Measurements from ENCODE around the gene NECTIN1. TPM values are rescaled to one million over a fixed set of nuclear protein-coding genes. Genes with fewer than 3 reads are reported as not detected.

NECTIN1 gene
- total RNA-seq, 1 donor, result 5.8 TPM

DNA sequence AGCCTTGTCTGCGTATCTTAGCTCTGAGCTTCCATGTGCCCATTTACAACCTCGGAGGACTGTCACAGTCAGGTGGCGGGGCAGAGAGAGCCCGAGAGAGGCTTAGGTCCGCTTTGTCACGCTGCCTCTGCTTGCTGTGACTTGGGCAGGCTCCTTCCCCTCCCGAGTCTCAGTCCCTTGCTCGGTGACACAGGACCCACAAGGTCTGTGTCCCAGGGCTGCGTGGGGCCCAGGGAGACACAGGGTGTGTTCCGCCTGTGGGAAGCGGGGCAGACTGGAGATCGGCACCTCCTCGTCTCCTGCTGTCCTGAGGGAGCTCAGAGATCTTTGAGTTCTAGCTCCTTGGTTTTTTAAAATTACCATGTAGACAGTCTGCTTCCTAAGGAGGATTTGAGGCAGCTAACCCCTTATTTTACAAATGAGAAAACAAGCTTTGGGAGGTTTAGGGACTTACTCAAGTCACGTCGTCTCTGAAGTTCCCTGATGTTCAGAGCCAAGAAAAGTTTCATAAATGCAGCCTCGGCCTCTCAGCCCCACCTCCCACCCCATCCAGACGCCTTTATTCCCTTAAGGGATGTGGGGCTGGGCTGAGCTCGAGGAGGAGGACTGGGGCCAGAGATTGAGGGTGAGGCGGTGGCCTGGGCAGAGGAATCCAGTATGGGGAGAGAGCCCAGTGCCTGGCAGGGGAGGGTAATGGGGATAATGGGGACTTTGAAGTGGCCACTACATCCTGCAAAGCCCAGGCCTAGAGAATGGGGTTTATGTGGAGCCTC, 103.6 kb downstream of the NECTIN1 start:
- Histone ChIP-seq H2AFZ (ENCODE audit: low read length) (peak overlapping the region; percentile 41), H3K4me3 (ENCODE audit: insufficient read depth, low read length) (no peak overlapping the region), H3K79me2 (ENCODE audit: insufficient read depth, low read length) (no peaks in the 10 kb centered on the region), H3K27me3 (ENCODE audit: insufficient read depth, low read length) (peaks cover 22% of the 10 kb centered on the region), H4K20me1 (ENCODE audit: insufficient read depth, low read length) (no peaks in the 10 kb centered on the region), H3K4me2 (ENCODE audit: insufficient read depth, low read length) (no peak overlapping the region), H3K4me1 (ENCODE audit: insufficient read depth, low read length) (peaks cover 11% of the 10 kb centered on the region), H3K36me3 (ENCODE audit: insufficient read depth, low read length) (no peaks in the 10 kb centered on the region), H3K9me3 (ENCODE audit: low read depth, low read length) (no peaks in the 10 kb centered on the region), H3K27ac (ENCODE audit: low read depth, low read length) (no peak overlapping the region)
- no peak for TF ChIP-seq CTCF (IDR thresholded peaks at IDR 0.05; ENCODE audit: extremely low read depth, low read depth, low read length)
- DNase-seq (ENCODE audit: insufficient read length, low spot score, missing footprints), result no peak

GRCh38 chr11:119624629-119625028, 104.4 kb downstream of the NECTIN1 start:
- Histone ChIP-seq H3K36me3 (ENCODE audit: insufficient read depth, low read length) (no peaks in the 10 kb centered on the region), H4K20me1 (ENCODE audit: insufficient read depth, low read length) (no peaks in the 10 kb centered on the region), H3K27ac (ENCODE audit: low read depth, low read length) (no peak overlapping the region), H3K4me1 (ENCODE audit: insufficient read depth, low read length) (peaks cover 11% of the 10 kb centered on the region), H3K9me3 (ENCODE audit: low read depth, low read length) (no peaks in the 10 kb centered on the region), H3K79me2 (ENCODE audit: insufficient read depth, low read length) (no peaks in the 10 kb centered on the region), H3K27me3 (ENCODE audit: insufficient read depth, low read length) (peaks cover 18% of the 10 kb centered on the region), H3K4me3 (ENCODE audit: insufficient read depth, low read length) (no peak overlapping the region), H2AFZ (ENCODE audit: low read length) (no peak overlapping the region), H3K4me2 (ENCODE audit: insufficient read depth, low read length) (no peak overlapping the region)
- no peak for DNase-seq (ENCODE audit: insufficient read length, low spot score, missing footprints)
- no peak for TF ChIP-seq CTCF (IDR thresholded peaks at IDR 0.05; ENCODE audit: extremely low read depth, low read depth, low read length)

- Histone ChIP-seq H3K9me3 (ENCODE audit: low read depth, low read length) (no peaks in the 10 kb centered on the region), H3K79me2 (ENCODE audit: insufficient read depth, low read length) (no peaks in the 10 kb centered on the region), H3K4me3 (ENCODE audit: insufficient read depth, low read length) (no peak overlapping the region), H3K27me3 (ENCODE audit: insufficient read depth, low read length) (peaks cover 18% of the 10 kb centered on the region), H3K27ac (ENCODE audit: low read depth, low read length) (no peak overlapping the region), H3K36me3 (ENCODE audit: insufficient read depth, low read length) (no peaks in the 10 kb centered on the region), H2AFZ (ENCODE audit: low read length) (no peak overlapping the region), H3K4me2 (ENCODE audit: insufficient read depth, low read length) (no peak overlapping the region), H4K20me1 (ENCODE audit: insufficient read depth, low read length) (no peaks in the 10 kb centered on the region), H3K4me1 (ENCODE audit: insufficient read depth, low read length) (peaks cover 11% of the 10 kb centered on the region)
- TF ChIP-seq CTCF (IDR thresholded peaks at IDR 0.05; ENCODE audit: extremely low read depth, low read depth, low read length), result peak; percentile 26
- peak; percentile 90 for DNase-seq (ENCODE audit: insufficient read length, low spot score, missing footprints)
Measured at GRCh38 chr11:119624102-119624615, 104.8 kb downstream of the NECTIN1 start.

DNA sequence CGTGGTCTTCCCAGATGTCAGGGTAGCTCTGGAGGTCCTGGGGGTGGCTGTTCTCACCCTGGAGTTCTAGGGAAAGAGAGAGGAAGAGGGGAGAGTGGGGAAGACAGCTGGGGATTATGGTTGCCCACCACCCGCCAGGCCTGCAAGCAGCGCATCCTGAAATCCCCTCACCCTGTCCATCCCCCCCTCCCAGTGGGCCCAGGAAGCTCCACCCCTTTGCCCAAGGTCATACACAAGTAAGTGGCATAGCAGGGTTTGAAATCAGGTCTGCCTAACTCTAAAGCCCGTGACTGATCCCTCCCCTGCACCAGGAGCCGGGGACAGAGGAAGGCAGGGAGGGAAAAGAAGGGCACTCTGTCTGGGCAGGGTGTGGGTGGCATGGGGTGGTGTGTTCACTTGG, 105.3 kb downstream of the NECTIN1 start:
- TF ChIP-seq CTCF (IDR thresholded peaks at IDR 0.05; ENCODE audit: extremely low read depth, low read depth, low read length), result no peak
- no peak overlapping the region for H2AFZ ChIP-seq (ENCODE audit: low read length)
- H3K27ac ChIP-seq (ENCODE audit: low read depth, low read length), result no peak overlapping the region
- no peak for DNase-seq (ENCODE audit: insufficient read length, low spot score, missing footprints)
- H3K27me3 ChIP-seq (ENCODE audit: insufficient read depth, low read length), result peaks cover 18% of the 10 kb centered on the region
- no peaks in the 10 kb centered on the region for H3K79me2 ChIP-seq (ENCODE audit: insufficient read depth, low read length)
- H3K4me2 ChIP-seq (ENCODE audit: insufficient read depth, low read length), result no peak overlapping the region
- no peaks in the 10 kb centered on the region for H3K36me3 ChIP-seq (ENCODE audit: insufficient read depth, low read length)
- no peaks in the 10 kb centered on the region for H4K20me1 ChIP-seq (ENCODE audit: insufficient read depth, low read length)
- no peak overlapping the region for H3K4me3 ChIP-seq (ENCODE audit: insufficient read depth, low read length)
- no peaks in the 10 kb centered on the region for H3K9me3 ChIP-seq (ENCODE audit: low read depth, low read length)
- H3K4me1 ChIP-seq (ENCODE audit: insufficient read depth, low read length), result peaks cover 11% of the 10 kb centered on the region
